Large intestine (tissue), 3 donors: ENCODE measurements around the gene CTBP2. TPM values are rescaled to one million over a fixed set of nuclear protein-coding genes. Genes with fewer than 3 reads are reported as not detected.
A peak's percentile ranks its signal among the peaks of the same experiment; 100 is the strongest.

Experiments
- DNase-seq, 2 donors: peaks; one replicate each; pipeline versions ENCODE4 v3.0.0 to v3.0.0-alpha.2; 2013
- H3K27ac ChIP-seq: one replicate; pipeline ENCODE4 v1.5.1; 2013; ENCODE audit warnings: low read length
- H3K27me3 ChIP-seq: 2 replicates; pipeline ENCODE4 v1.6.1; 2013; ENCODE audit warnings: low read length; ENCODE audit not compliant: control insufficient read depth, insufficient read depth
- H3K36me3 ChIP-seq: 2 replicates; pipeline ENCODE4 v1.6.1; 2013; ENCODE audit warnings: low read length; ENCODE audit not compliant: control insufficient read depth, insufficient read depth
- H3K4me1 ChIP-seq: one replicate; pipeline ENCODE4 v1.6.1; 2013; ENCODE audit warnings: low read length; ENCODE audit not compliant: control insufficient read depth, insufficient read depth
- H3K4me3 ChIP-seq: one replicate; pipeline ENCODE4 v1.5.1; 2013; ENCODE audit warnings: low read length
- H3K9me3 ChIP-seq: one replicate; pipeline ENCODE4 v1.6.1; 2013; ENCODE audit warnings: mild to moderate bottlenecking, low read depth, low read length, moderate library complexity; ENCODE audit not compliant: control insufficient read depth
- WGBS: methylation state at CpG from one replicate; pipeline ENCODE4 v1.1.5; 2013; ENCODE audit warnings: low lambda C conversion rate; ENCODE audit not compliant: insufficient coverage; 5-methylcytosine and 5-hydroxymethylcytosine counted together
- polyA plus RNA-seq: library from polyadenylated mRNA; unstranded; fragments of 120-200 nt; gene quantifications from one replicate; pipeline ENCODE4 v1.2.1, GENCODE V29; 2013

Gene CTBP2
- polyA plus RNA-seq, 1 donor: 60.1 TPM

DNA sequence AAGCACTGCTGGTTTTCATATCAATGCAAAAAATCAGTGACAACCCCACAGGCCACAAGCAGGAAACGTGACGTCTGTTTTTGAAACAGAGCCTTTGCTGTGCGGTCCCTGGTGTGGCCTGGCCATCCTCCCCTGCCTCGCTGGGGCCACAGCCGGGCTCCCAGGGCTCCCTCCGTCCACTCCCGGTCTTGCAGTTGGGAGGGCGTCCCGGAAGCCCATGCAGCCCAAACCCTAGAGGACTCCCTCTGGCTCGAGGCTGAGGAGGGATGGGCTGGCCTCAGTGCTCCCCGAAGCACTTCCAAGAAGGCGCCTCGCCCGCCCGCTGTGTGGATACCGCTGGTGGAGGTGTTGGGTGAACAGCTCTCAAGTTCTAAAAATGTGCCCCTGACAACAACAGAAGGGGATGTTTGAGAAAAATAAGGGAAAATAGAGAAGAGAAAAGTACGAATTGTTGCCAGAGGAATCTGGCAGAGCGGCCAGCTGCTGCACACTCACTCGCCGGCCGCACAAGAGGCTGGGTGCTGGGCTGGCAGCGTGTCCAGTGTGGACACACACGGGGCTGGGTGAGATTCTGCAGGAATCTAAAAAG is 144.9 kb downstream of the CTBP2 start:
- H3K9me3 ChIP-seq: no peaks in the 10 kb centered on the region
- no peak overlapping the region for H3K4me3 ChIP-seq
- no peaks in the 10 kb centered on the region for H3K27me3 ChIP-seq
- WGBS: no CpG with 5 or more reads among the region's 23 CpGs
- no peak overlapping the region for H3K27ac ChIP-seq
- peaks cover 13% of the 10 kb centered on the region for H3K4me1 ChIP-seq
- no peak for DNase-seq
- peaks cover 63% of the 10 kb centered on the region for H3K36me3 ChIP-seq

DNA sequence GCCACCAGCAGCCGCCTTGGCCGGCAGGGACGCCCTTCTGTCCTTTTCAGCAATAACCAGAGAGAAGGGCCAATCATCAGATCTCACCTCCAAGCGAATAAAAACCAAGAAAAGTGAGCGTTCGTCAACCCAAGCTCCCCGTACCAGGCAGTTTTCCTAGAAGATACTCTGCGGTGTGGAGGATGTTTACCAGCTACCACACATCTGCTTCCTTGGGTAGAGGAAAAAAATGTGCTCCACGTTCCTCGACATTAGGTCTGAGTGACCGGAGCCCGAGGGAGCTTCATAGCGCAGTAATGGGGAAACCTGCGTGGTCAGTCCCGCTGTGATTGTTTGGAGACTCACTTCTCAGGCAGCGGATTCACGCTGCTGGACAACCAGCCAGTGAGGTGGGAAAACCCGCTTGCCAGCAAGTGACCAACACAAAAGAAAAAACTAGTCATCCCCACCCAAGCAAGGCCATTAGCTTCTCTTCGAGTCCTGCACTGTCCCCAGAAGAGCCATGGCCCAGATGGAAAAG is 145.5 kb downstream of the CTBP2 start:
- Histone ChIP-seq H3K9me3 (no peaks in the 10 kb centered on the region), H3K36me3 (peaks cover 61% of the 10 kb centered on the region), H3K4me1 (peaks cover 14% of the 10 kb centered on the region), H3K27ac (no peak overlapping the region), H3K4me3 (no peak overlapping the region), H3K27me3 (no peaks in the 10 kb centered on the region)
- no CpG with 5 or more reads among the region's 19 CpGs for WGBS
- DNase-seq: no peak

DNA sequence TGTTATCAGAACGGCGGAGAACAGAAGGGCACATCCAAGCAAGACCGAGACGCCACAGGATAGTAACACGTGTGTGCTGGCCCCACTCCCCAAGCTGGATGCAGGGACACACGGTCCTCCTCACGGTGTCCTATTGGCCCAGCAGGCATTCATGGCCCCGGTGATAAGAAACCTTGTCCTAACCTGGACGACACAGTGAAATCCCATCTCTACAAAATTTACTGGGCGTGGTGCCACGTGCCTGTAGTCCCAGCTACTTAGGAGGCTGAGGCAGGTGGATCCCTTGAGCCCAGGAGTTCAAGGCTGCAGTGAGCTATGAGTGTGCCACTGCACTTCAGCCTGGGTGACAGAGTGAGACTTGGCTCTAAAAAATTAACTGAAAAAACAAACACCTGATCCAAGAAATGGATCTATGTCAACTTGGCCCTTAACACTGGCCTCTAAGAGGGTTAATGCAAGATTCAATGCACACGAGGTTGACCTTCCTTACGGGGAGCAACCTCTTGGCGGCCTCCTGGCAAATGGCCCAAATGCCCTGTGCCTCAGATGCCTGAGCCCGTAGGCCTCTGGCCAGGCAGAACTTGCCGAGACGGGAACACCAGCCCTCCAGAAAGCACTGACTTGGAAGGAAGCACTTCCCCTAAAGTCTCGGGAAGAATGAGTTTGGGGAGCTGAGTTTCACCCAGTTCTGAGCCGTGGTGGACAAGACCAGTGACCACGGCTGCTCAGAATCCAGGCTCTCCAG is 146.1 kb downstream of the CTBP2 start:
- H3K4me3 ChIP-seq: no peak overlapping the region
- DNase-seq: no peak
- no peak overlapping the region for H3K27ac ChIP-seq
- WGBS: no CpG with 5 or more reads among the region's 20 CpGs
- H3K27me3 ChIP-seq: no peaks in the 10 kb centered on the region
- no peaks in the 10 kb centered on the region for H3K9me3 ChIP-seq
- peaks cover 18% of the 10 kb centered on the region for H3K4me1 ChIP-seq
- H3K36me3 ChIP-seq: peaks cover 58% of the 10 kb centered on the region

DNA sequence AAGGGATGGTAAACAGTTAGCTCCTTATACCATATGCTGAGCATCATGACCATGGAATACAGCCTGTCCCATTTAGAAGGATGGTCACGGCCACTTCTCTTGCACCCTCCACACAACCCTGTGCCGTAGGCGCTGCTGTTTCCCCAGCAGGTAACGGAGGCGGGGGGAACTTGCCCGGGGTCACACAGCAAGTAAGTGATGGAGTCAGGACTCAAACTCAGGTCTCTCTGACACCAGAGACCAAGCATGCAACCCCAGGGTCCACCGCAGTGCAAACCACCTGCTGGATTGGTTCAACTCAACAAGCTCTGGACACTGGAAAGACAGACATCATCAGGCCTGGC is 146.9 kb downstream of the CTBP2 start:
- Histone ChIP-seq H3K4me1 (peaks cover 26% of the 10 kb centered on the region), H3K4me3 (no peak overlapping the region), H3K36me3 (peaks cover 58% of the 10 kb centered on the region), H3K27me3 (no peaks in the 10 kb centered on the region), H3K9me3 (no peaks in the 10 kb centered on the region), H3K27ac (no peak overlapping the region)
- no CpG with 5 or more reads among the region's 7 CpGs for WGBS
- DNase-seq: no peak

DNA sequence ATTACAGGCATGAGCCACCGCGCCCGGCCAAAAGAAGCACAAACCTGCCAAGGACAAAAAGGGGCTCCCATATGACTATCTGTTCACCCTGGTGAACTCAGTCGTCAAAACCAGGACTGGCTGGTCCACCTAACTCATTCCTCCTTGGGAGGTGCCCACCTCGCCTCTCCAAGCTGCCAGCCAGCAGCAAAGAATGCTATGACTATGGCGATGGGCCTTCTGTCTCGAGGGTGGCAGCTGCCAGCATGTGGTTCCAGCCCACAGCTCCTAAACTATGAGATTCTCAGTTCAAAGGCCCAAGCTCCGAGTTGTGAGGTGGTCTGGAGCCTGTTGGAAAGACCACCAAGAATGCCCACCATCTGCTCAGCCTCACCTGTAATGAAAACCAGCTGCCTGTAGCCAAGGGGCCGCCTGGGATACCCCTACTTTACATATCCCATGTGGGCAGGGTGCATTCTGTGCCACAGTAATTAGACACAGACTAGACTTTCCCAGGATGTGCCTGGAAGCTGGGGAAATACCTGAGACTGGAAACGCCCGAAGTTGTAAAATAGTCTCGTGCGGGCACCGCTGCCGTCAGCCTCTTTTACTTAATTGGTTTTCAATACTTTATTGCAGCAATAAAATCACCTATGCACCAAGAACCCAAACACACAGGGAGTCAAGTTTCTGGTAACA is 147.4 kb downstream of the CTBP2 start:
- no CpG with 5 or more reads among the region's 15 CpGs for WGBS
- Histone ChIP-seq H3K9me3 (no peaks in the 10 kb centered on the region), H3K4me1 (peaks cover 27% of the 10 kb centered on the region), H3K27me3 (no peaks in the 10 kb centered on the region), H3K27ac (no peak overlapping the region), H3K4me3 (no peak overlapping the region), H3K36me3 (peaks cover 61% of the 10 kb centered on the region)
- peak in 1 of 2 donors; percentile 62 for DNase-seq

DNA sequence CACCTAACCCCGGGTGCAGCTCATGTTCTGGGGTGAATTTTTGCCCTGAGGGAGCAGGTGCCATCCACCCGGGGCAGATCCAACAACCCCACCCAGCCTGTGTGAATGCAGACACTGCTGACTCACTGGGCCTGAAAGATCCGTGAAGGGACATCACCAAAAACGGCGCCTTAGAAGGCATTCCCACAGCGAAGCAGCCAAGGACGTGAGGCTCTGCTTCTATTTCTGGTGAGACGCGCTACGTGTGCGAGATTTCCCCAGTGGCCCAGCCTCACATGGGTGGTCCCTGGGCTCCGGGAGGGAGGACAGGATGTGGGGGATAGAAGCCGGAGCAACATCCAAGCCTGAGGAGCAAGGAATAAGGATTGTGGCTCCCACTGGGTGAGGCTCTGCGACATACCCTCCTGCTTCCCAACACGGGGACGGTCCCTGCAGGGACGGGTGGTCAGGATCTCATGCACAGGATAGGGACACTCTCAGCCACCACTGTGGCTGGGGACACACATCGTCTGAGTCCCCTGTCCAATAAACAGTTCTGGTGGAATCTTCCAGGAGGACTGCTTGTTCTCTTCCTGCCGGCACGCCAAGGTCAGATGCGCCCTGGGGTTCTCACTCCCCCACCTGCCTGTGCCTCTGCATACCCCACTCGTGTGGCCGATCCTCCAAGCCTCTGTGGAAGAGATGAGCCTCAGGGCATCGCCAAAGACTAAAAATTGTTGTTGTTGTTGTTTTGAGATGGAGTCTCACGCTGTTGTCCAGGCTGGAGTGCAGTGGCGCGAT is 148.2 kb downstream of the CTBP2 start:
- Histone ChIP-seq H3K4me3 (no peak overlapping the region), H3K9me3 (no peaks in the 10 kb centered on the region), H3K4me1 (peaks cover 27% of the 10 kb centered on the region), H3K36me3 (peaks cover 57% of the 10 kb centered on the region), H3K27me3 (no peaks in the 10 kb centered on the region), H3K27ac (no peak overlapping the region)
- DNase-seq: peak in 1 of 2 donors; percentile 25
- whole genome bisulfite sequencing: 80% methylated on average over 1 of the region's 27 CpGs

DNA sequence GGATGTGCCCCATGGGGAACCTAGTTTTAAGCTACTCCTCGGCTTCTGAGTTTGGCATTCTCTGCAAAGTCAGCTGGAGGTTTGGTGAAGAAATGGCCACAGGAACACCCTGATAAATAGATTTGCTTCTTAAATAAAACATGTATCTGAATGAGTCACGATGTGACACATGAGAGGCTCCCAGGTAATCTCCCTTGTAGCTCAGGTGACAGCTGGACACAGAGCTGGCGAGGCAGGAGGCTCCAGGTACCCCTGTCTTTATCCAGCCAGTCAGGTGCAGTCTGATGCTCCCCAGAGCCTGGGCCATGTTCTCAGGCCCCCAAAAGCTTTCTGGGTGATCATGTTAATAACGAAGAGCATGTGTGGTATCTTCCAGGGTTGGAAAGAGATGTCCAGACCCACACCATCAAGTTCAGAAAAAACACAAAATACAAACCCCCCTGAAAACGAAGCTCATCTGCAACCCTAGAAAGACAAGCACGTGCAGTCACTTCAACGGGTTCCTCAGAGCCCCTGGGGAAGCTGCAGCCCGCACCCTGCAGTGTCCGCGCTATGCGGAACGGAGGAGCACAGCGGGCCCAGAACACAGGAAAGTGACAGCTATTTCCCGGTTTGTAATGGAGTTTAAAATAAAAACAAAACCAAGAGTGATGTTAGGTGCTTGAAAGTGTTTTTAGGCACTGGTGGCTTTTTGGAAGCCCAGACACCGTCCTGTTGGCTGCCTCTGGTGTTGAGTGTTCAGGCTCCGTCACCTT is 149.0 kb downstream of the CTBP2 start:
- Histone ChIP-seq H3K4me1 (peaks cover 27% of the 10 kb centered on the region), H3K27ac (no peak overlapping the region), H3K36me3 (peaks cover 57% of the 10 kb centered on the region), H3K9me3 (no peaks in the 10 kb centered on the region), H3K4me3 (no peak overlapping the region), H3K27me3 (no peaks in the 10 kb centered on the region)
- DNase-seq: no peak
- WGBS: 100% methylated on average over 1 of the region's 16 CpGs

DNA sequence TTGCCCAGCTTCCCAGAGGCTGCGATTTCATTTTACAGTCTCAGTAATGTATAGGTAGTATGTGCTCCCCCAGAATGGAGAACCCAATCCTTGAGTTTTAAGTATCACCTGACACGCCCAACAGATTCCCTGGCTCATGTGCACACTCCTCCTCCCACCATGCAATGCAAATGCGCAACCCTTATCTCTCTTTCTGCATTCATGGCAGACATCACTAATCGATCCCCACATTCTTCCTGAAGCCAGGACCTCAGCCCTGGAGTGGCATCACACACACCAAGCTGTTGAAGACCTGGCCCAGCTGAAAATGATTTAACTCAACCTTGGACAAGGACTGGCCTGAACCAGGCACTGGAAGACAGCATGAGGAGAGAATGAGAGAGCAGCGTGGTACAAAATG is 150.0 kb downstream of the CTBP2 start:
- peaks cover 27% of the 10 kb centered on the region for H3K4me1 ChIP-seq

DNA sequence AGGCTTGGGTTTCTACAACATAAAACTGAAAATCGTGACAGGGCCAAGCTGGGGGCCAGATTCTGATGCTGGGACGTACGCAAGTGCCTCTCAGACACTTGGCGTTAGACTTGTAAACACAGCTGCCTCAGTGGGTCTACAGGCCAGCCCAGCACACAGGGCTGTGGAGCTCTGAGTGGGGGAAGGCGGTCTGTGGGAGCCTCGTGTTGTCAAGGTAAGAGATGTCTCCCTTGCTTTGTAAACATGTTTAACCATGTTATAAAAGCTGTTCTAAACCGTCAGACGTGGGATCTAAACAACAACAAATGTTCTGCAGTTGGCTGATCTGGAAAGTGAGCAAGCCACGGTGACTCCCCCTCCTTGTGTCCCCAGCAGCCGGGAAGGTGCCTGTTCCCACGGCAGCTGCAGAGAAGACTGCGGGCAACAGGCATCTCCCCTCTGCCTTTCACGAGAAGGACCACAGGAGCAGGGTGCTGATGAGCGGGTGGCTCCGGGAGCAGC is 150.7 kb downstream of the CTBP2 start:
- Histone ChIP-seq H3K27ac (peak overlapping the region; percentile 38), H3K27me3 (no peaks in the 10 kb centered on the region), H3K9me3 (no peaks in the 10 kb centered on the region), H3K4me3 (no peak overlapping the region), H3K4me1 (peaks cover 27% of the 10 kb centered on the region), H3K36me3 (peaks cover 65% of the 10 kb centered on the region)
- DNase-seq: peak in 1 of 2 donors; percentile 54
- 100% methylated on average over 3 of the region's 15 CpGs for WGBS

More for the DNA sequence above, 150.0 kb downstream of the CTBP2 start:
- Histone ChIP-seq H3K4me3 (no peak overlapping the region), H3K27me3 (no peaks in the 10 kb centered on the region), H3K36me3 (peaks cover 59% of the 10 kb centered on the region), H3K27ac (no peak overlapping the region), H3K9me3 (no peaks in the 10 kb centered on the region)
- no CpG with 5 or more reads among the region's 5 CpGs for WGBS
- DNase-seq: no peak
